HepG2 (cell line): ENCODE measurements around the gene COL27A1. TPM values are rescaled to one million over a fixed set of nuclear protein-coding genes. Genes with fewer than 3 reads are reported as not detected.

ENCODE experiments used
- ATAC-seq: fragments of 200-7000 bp; cut with Tn5 transposase; 3 replicates; pipeline ENCODE4 v1.9.1; 2020; ENCODE audit warnings: mild to moderate bottlenecking, moderate library complexity
- BruUV-seq: library from RNA; stranded (reverse); fragments of 400-500 nt; replicated peaks from 2 replicates; lab custom pipeline; 2021; lab: Mats Ljungman, UMichigan
- CTCF ChIA-PET: fragments of 300-600 bp; formaldehyde crosslinking; extraction: SDS; loops from one replicate; lab custom pipeline; 2021; ENCODE audit warnings: low total read pairs, inconsistent platforms, low intra/inter-chr PET ratio; lab: Yijun Ruan, JAX
- POLR2A ChIA-PET: fragments of 350-600 bp; sonication (Branson Sonifier 250); formaldehyde crosslinking; loops from one replicate; lab custom pipeline; 2020; ENCODE audit warnings: antibody characterized with exemption, inconsistent platforms; lab: Yijun Ruan, JAX
- DNase-seq: peaks from one replicate; pipeline ENCODE4 v3.0.0-alpha.2; 2015; ENCODE audit warnings: low spot score
- FAIRE-seq: peaks from 3 replicates; lab custom pipeline; 2011; peaks lifted over from hg19 to GRCh38; lab: Jason Lieb, UNC
- H2AFZ ChIP-seq: one replicate; pipeline ENCODE4 v1.6.1; 2011; ENCODE audit warnings: low read length, inconsistent platforms
- H3K27ac ChIP-seq: fragments of 300-600 bp; 3 replicates; pipeline ENCODE4 v1.8.0; 2011; ENCODE audit warnings: mixed run types, mild to moderate bottlenecking, mixed read lengths, low read length, inconsistent platforms; ENCODE audit not compliant: insufficient read depth; ENCODE audit errors: extremely low read length
- H3K27me3 ChIP-seq, 2 experiments: fragments of 200-600 bp in 1 of 2; 2 replicates in 1 of 2; 3 replicates in 1 of 2; pipeline versions ENCODE4 v1.6.0 to v1.8.0; 2011; ENCODE audit warnings: low read length in 2 of 2, mild to moderate bottlenecking in 2 of 2, moderate library complexity in 2 of 2, inconsistent platforms in 1 of 2; ENCODE audit not compliant: insufficient read depth in 2 of 2, control insufficient read depth in 1 of 2
- H3K36me3 ChIP-seq, 2 experiments: fragments of 200-600 bp in 1 of 2; replicated peaks in 1 of 2; 2 replicates in 1 of 2; 3 replicates in 1 of 2; pipeline versions ENCODE4 v1.5.1 to v1.8.0; 2011; ENCODE audit warnings: low read length in 2 of 2, inconsistent platforms in 1 of 2; ENCODE audit not compliant: insufficient read depth in 2 of 2, control insufficient read depth in 1 of 2
- H3K4me1 ChIP-seq: 2 replicates; pipeline ENCODE4 v1.5.1; 2012; ENCODE audit warnings: low read length, inconsistent platforms; ENCODE audit not compliant: insufficient read depth
- H3K4me2 ChIP-seq: 2 replicates; pipeline ENCODE4 v1.6.0; 2011; ENCODE audit warnings: low read depth, low read length, inconsistent platforms
- H3K4me3 ChIP-seq, 3 experiments: fragments of 200-600 bp in 1 of 3; sonication (generic), shearing (Covaris generic) in 1 of 3; replicated peaks in 1 of 3; 2 replicates each; pipeline ENCODE4 v1.5.1; 2011 to 2016; ENCODE audit warnings: low read length in 3 of 3, inconsistent platforms in 2 of 3, low read depth in 2 of 3, mild to moderate bottlenecking in 2 of 3, control low read depth in 1 of 3, mixed read lengths in 1 of 3; ENCODE audit not compliant: insufficient read depth in 1 of 3
- H3K79me2 ChIP-seq: one replicate; pipeline ENCODE4 v1.6.1; 2011; ENCODE audit warnings: low read length, inconsistent platforms; ENCODE audit not compliant: insufficient read depth
- H3K9ac ChIP-seq: 2 replicates; pipeline ENCODE4 v1.6.0; 2011; ENCODE audit warnings: mild to moderate bottlenecking, low read depth, low read length, inconsistent platforms; ENCODE audit not compliant: insufficient read depth
- H3K9me3 ChIP-seq: 2 replicates; pipeline ENCODE4 v1.5.1; 2012; ENCODE audit warnings: mild to moderate bottlenecking, low read length
- H4K20me1 ChIP-seq: 2 replicates; pipeline ENCODE4 v1.6.0; 2011; ENCODE audit warnings: inconsistent platforms, mild to moderate bottlenecking, low read length, moderate library complexity; ENCODE audit not compliant: insufficient read depth
- ATF7-NPFF ChIP-seq: sonication (generic); formaldehyde crosslinking; IDR thresholded peaks from 2 replicates; pipeline ENCODE4 v1.8.1; 2023; ENCODE audit warnings: mild to moderate bottlenecking, low read depth, missing genetic modification reagents, moderate library complexity
- BORCS8-MEF2B ChIP-seq: sonication (generic); formaldehyde crosslinking; IDR thresholded peaks from 2 replicates; pipeline ENCODE4 v1.8.0; 2022; ENCODE audit warnings: mild to moderate bottlenecking, missing genetic modification reagents
- PRDM4 ChIP-seq: sonication (generic); formaldehyde crosslinking; IDR thresholded peaks from 2 replicates; pipeline ENCODE4 v1.9.0; 2021; ENCODE audit warnings: missing genetic modification reagents, borderline replicate concordance
- PRPF4 ChIP-seq: fragments of 200-400 bp; formaldehyde crosslinking; IDR thresholded peaks from 2 replicates; pipeline ENCODE4 v1.6.1; 2016; ENCODE audit warnings: low read length, low read depth; ENCODE audit not compliant: poor library complexity, severe bottlenecking
- SIN3B ChIP-seq: fragments of 150-350 bp; IDR thresholded peaks from 2 replicates; pipeline ENCODE4 v1.6.1; 2014; ENCODE audit warnings: low read length
- SRY ChIP-seq: sonication (generic); formaldehyde crosslinking; IDR thresholded peaks from 2 replicates; pipeline ENCODE4 v1.8.0; 2022; ENCODE audit warnings: mild to moderate bottlenecking, missing genetic modification reagents
- USF2 ChIP-seq, 2 experiments: sonication (generic) in 1 of 2; formaldehyde crosslinking in 1 of 2; IDR thresholded peaks; 2 replicates each; pipeline versions ENCODE4 v1.5.1 to v1.6.1; 2011 to 2020; ENCODE audit warnings: borderline replicate concordance in 1 of 2, low read depth in 1 of 2, low read length in 1 of 2, mild to moderate bottlenecking in 1 of 2, missing genetic modification reagents in 1 of 2, moderate library complexity in 1 of 2
- ZNF251 ChIP-seq: sonication (generic); formaldehyde crosslinking; IDR thresholded peaks from 2 replicates; pipeline ENCODE4 v1.9.0; 2021; ENCODE audit warnings: mild to moderate bottlenecking, missing genetic modification reagents
- ZNF484 ChIP-seq: sonication (generic); formaldehyde crosslinking; IDR thresholded peaks from 2 replicates; pipeline ENCODE4 v1.5.1; 2020; ENCODE audit warnings: mild to moderate bottlenecking, low read depth, missing genetic modification reagents, borderline replicate concordance
- ZNF749 ChIP-seq: sonication (generic); formaldehyde crosslinking; IDR thresholded peaks from 2 replicates; pipeline ENCODE4 v1.8.0; 2022; ENCODE audit warnings: mild to moderate bottlenecking, missing genetic modification reagents, moderate library complexity, borderline replicate concordance
- WGBS: methylation state at CpG from one replicate; pipeline ENCODE4 v1.1.6; 2017; ENCODE audit warnings: low lambda C conversion rate; 5-methylcytosine and 5-hydroxymethylcytosine counted together
- in situ Hi-C: cut with HindIII; loops from 2 replicates; pipeline ENCODE4 v1.10.0; 2017; ENCODE audit warnings: low pct_unique_long_range_greater_than_20kb; ENCODE audit not compliant: extremely low pct_ligation_motif_present
- intact Hi-C: fragments of 100-400 bp; cut with micrococcal nuclease; formaldehyde crosslinking; loops from one replicate; pipeline ENCODE4 v1.10.0; 2022; ENCODE audit not compliant: unreplicated experiment
- polyA plus RNA-seq, 8 experiments: library from polyadenylated mRNA; depleted of rRNA in 3 of 8; stranded (reverse) in 7 of 8; unstranded in 1 of 8; fragments of >200 nt; fragmentation: Illumina TruSeq in 4 of 8; extraction: Trizol in 4 of 8; gene quantifications; 2 replicates each; pipeline versions ENCODE4 v1.2.1 to v1.2.3, GENCODE V29; 2011 to 2016; ENCODE audit warnings: low read depth in 4 of 8, missing spikeins in 1 of 8, mixed read lengths in 1 of 8; ENCODE audit not compliant: insufficient read depth in 1 of 8
- total RNA-seq, 5 experiments: library from RNA; depleted of rRNA; stranded (reverse); fragments of >200 nt; fragmentation: Illumina TruSeq; extraction: Trizol; gene quantifications; 2 replicates each; pipeline ENCODE4 v1.2.3, GENCODE V29; 2016; ENCODE audit warnings: low read depth in 1 of 5

Gene COL27A1
- total and polyA plus RNA-seq, 2 of the 13 experiments (the other 11 are each of a cell fraction or from before 2014, with no cell fraction given) = 71.3 to 89.1 TPM

GRCh38 chr9:114132550-114132918, 22.8 kb upstream of the COL27A1 start (continued):
- TF ChIP-seq ATF7-NPFF (CRISPR knock-in tag) (no peak), BORCS8-MEF2B (CRISPR knock-in tag) (no peak), ZNF484 (CRISPR knock-in tag) (no peak), PRDM4 (no peak)

DNA sequence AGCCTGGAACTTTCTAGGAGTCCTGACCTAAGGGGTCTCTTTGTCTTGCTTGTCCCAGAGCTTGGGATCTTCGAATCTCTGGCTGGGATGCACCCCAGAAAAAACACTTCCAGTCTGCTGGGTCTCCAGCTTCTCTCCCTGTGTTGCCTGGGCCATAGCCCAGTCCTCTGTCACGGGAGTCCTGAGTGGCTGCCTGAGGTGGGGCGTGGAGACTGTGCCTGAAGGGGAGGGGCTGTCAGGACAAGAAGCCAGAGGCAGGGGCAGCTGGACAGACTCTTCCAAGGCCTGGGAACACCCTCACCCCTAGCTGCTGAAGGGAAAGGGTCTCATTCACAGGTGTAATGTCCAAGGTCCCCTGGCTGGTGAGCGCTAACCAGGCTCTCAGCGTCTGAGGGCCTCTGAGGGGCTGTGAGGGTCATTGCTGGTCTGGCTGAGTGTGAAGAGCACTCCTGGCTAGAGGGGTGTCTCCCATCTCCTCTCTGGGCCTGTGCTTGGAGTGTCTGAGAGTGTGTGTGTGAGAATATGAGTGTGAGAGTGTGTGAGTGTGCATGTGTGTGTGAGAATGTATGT, 20.4 kb upstream of the COL27A1 start:
- intact Hi-C loops (no loop called here), in situ Hi-C loops (no loop called here)
- ATAC-seq = peak; percentile 64
- WGBS = 8% methylated on average over 4 of the region's 5 CpGs
- peaks cover 0 to 1% of the 10 kb centered on the region in 2 experiments; a peak in 1 of 5 replicates for H3K27me3 ChIP-seq
- ChIA-PET CTCF (interaction anchor here (1.9 kb wide), 1 partner anchor 27 kb away, joined by 4 read pairs; no protein-coding TSS in a partner anchor), POLR2A (interaction anchor here (0.8 to 5.6 kb wide), 5 partner anchors 7 to 19 kb away, joined by 3 to 30 read pairs (median 3); no protein-coding TSS in a partner anchor)
- H3K27ac ChIP-seq = no peak overlapping the region
- no peaks in the 10 kb centered on the region for H3K79me2 ChIP-seq
- FAIRE-seq = no peak
- no TSS peak for BruUV-seq
- no peaks in the 10 kb centered on the region for H3K9me3 ChIP-seq
- H3K4me2 ChIP-seq = peak overlapping the region; percentile 43
- no peak for DNase-seq
- H4K20me1 ChIP-seq = no peaks in the 10 kb centered on the region
- no peak overlapping the region for H2AFZ ChIP-seq
- H3K4me3 ChIP-seq = peak overlapping the region in 1 of 3 experiments; percentile 27; a peak in 1 of 6 replicates
- H3K36me3 ChIP-seq = no peaks in the 10 kb centered on the region
- peaks cover 84% of the 10 kb centered on the region for H3K4me1 ChIP-seq
- no peak overlapping the region for H3K9ac ChIP-seq
- TF ChIP-seq ZNF251 (CRISPR knock-in tag) (no peak), SRY (0 out of 2 replicates have a peak, but pooled peaks have one; percentile 10), ZNF749 (CRISPR knock-in tag) (0 out of 2 replicates have a peak, but pooled peaks have one; percentile 29), USF2 (IDR thresholded peaks at IDR 0.05; ENCODE audit: low read depth, low read length) (no peak), USF2 (CRISPR knock-in tag; IDR thresholded peaks at IDR 0.05; ENCODE audit: borderline replicate concordance) (0 out of 2 replicates have a peak, but pooled peaks have one; percentile 7), PRPF4 (no peak), SIN3B (no peak)
